Activated naive CD8-positive, alpha-beta T cell treated with anti-CD3 and anti-CD28 coated beads for 36 hours (primary cell): ENCODE data around the gene DNPEP. TPM values are rescaled to one million over a fixed set of nuclear protein-coding genes. Genes with fewer than 3 reads are reported as not detected.
A peak's percentile ranks its signal among the peaks of the same experiment; 100 is the strongest.
"Not testable (repeated sequence)": the region's sequence is repeated elsewhere in the genome, so short reads cannot be mapped to it uniquely, and the experiment has no call there.

ENCODE experiments used
- DNase-seq: peaks from one replicate; pipeline ENCODE4 v3.0.0; 2021
- H3K27ac Mint-ChIP-seq: one replicate; pipeline ENCODE4 v1.8.0; 2022; ENCODE audit warnings: mild to moderate bottlenecking, moderate library complexity, mixed read lengths
- H3K27me3 Mint-ChIP-seq: one replicate; pipeline ENCODE4 v1.8.0; 2022; ENCODE audit warnings: mild to moderate bottlenecking, mixed read lengths
- H3K36me3 Mint-ChIP-seq: one replicate; pipeline ENCODE4 v1.8.0; 2021; ENCODE audit warnings: mild to moderate bottlenecking, mixed read lengths
- H3K4me1 Mint-ChIP-seq: one replicate; pipeline ENCODE4 v1.8.0; 2021; ENCODE audit warnings: mixed read lengths
- H3K4me3 Mint-ChIP-seq: one replicate; pipeline ENCODE4 v1.8.0; 2022; ENCODE audit warnings: mild to moderate bottlenecking, moderate library complexity, mixed read lengths
- H3K9me3 Mint-ChIP-seq: one replicate; pipeline ENCODE4 v1.8.0; 2022; ENCODE audit warnings: mixed read lengths
- total RNA-seq, 2 experiments: library from RNA; stranded (reverse); gene quantifications; one replicate each; pipeline ENCODE4 v1.2.3, GENCODE V29; 2021

DNPEP gene
- total RNA-seq, 2 experiments from 2014 or later = 122 to 123 TPM

- Mint-ChIP-seq H3K9me3 (no peaks in the 10 kb centered on the region), H3K36me3 (no peaks in the 10 kb centered on the region), H3K27ac (no peak overlapping the region), H3K27me3 (no peaks in the 10 kb centered on the region), H3K4me3 (no peak overlapping the region), H3K4me1 (peaks cover 7% of the 10 kb centered on the region)
- no peak for DNase-seq
Observed at GRCh38 chr2:219396863-219397457, 9.2 kb upstream of the DNPEP start.

GRCh38 chr2:219395609-219396008, 7.9 kb upstream of the DNPEP start:
- Mint-ChIP-seq H3K4me1 (peaks cover 7% of the 10 kb centered on the region), H3K27ac (no peak overlapping the region), H3K36me3 (no peaks in the 10 kb centered on the region), H3K9me3 (no peaks in the 10 kb centered on the region), H3K4me3 (no peak overlapping the region), H3K27me3 (no peaks in the 10 kb centered on the region)
- no peak for DNase-seq

GRCh38 chr2:219395056-219395455, 7.3 kb upstream of the DNPEP start:
- not testable (repeated sequence) for H3K27me3 Mint-ChIP-seq, DNase-seq, H3K4me1 Mint-ChIP-seq, H3K27ac Mint-ChIP-seq, H3K9me3 Mint-ChIP-seq, H3K4me3 Mint-ChIP-seq, H3K36me3 Mint-ChIP-seq

- H3K36me3 Mint-ChIP-seq = no peaks in the 10 kb centered on the region
- H3K4me3 Mint-ChIP-seq = no peak overlapping the region
- no peaks in the 10 kb centered on the region for H3K9me3 Mint-ChIP-seq
- H3K4me1 Mint-ChIP-seq = peaks cover 14% of the 10 kb centered on the region
- no peaks in the 10 kb centered on the region for H3K27me3 Mint-ChIP-seq
- DNase-seq = no peak
- no peak overlapping the region for H3K27ac Mint-ChIP-seq
Observed at GRCh38 chr2:219392754-219393153, 5.0 kb upstream of the DNPEP start.

GRCh38 chr2:219388907-219389156, 1.1 kb upstream of the DNPEP start:
- H3K27me3 Mint-ChIP-seq = no peaks in the 10 kb centered on the region
- H3K27ac Mint-ChIP-seq = peak overlapping the region; percentile 81
- H3K4me1 Mint-ChIP-seq = peaks cover 14% of the 10 kb centered on the region
- peak overlapping the region; percentile 72 for H3K4me3 Mint-ChIP-seq
- DNase-seq = no peak
- H3K9me3 Mint-ChIP-seq = no peaks in the 10 kb centered on the region
- H3K36me3 Mint-ChIP-seq = peaks cover 14% of the 10 kb centered on the region

- H3K4me1 Mint-ChIP-seq = peaks cover 14% of the 10 kb centered on the region
- no peaks in the 10 kb centered on the region for H3K27me3 Mint-ChIP-seq
Observed at GRCh38 chr2:219388121-219388906, 602 bp upstream of the DNPEP start.

DNA sequence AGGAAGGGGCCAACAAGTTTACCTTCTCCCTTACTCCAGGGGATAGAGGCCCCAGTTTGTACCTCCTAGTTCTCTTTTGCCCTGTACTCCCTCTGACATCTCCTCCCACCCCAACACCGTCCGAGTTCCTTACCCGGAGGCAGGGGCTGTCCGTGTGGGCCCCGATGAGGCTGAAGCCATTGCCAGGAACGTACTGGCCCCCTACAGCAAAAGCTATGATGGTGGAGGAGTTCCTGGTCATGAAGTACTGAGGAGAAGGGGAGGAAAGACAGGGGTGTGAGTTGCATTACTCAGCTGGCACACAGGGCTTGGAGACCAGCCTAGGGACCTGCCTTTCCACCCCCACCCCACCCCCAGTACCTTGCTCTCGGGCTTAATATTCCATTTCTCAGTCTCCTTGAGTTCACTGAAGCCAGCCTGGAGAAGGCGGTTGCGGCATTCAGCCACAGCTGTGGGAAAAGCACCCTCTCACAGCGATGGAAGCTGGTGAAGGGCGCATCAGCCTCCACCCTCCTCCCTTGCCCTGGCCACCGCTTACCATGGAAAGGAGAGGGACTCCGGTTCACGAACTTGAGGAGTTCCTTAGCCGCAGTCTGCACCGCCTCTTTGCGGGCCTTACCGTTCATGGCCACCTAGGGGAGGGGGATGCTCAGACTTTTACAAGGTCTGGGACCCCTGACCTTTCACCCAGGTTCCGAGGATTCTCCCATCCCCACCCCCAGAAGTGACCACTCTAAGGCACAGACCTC, 1.0 kb downstream of the DNPEP start:
- DNase-seq = no peak

More at GRCh38 chr2:219388121-219388906, 602 bp upstream of the DNPEP start:
- H3K4me3 Mint-ChIP-seq = peak overlapping the region; percentile 72
- peak overlapping the region; percentile 81 for H3K27ac Mint-ChIP-seq
- DNase-seq = peak; percentile 99
- peaks cover 17% of the 10 kb centered on the region for H3K36me3 Mint-ChIP-seq
- H3K9me3 Mint-ChIP-seq = no peaks in the 10 kb centered on the region

GRCh38 chr2:219385958-219386520, 1.7 kb downstream of the DNPEP start:
- H3K36me3 Mint-ChIP-seq = peaks cover 20% of the 10 kb centered on the region
- no peaks in the 10 kb centered on the region for H3K9me3 Mint-ChIP-seq
- no peaks in the 10 kb centered on the region for H3K27me3 Mint-ChIP-seq
- peak overlapping the region; percentile 98 for H3K4me3 Mint-ChIP-seq
- H3K27ac Mint-ChIP-seq = no peak overlapping the region
- no peak for DNase-seq
- H3K4me1 Mint-ChIP-seq = peaks cover 14% of the 10 kb centered on the region

More for the DNA sequence above, 1.0 kb downstream of the DNPEP start:
- Mint-ChIP-seq H3K4me3 (peak overlapping the region; percentile 98), H3K36me3 (peaks cover 17% of the 10 kb centered on the region), H3K9me3 (no peaks in the 10 kb centered on the region), H3K27ac (peak overlapping the region; percentile 98), H3K4me1 (peaks cover 14% of the 10 kb centered on the region), H3K27me3 (no peaks in the 10 kb centered on the region)

GRCh38 chr2:219384859-219385258, 2.9 kb downstream of the DNPEP start:
- H3K27me3 Mint-ChIP-seq = no peaks in the 10 kb centered on the region
- H3K27ac Mint-ChIP-seq = no peak overlapping the region
- peak overlapping the region; percentile 11 for H3K4me3 Mint-ChIP-seq
- peaks cover 23% of the 10 kb centered on the region for H3K36me3 Mint-ChIP-seq
- no peak for DNase-seq
- no peaks in the 10 kb centered on the region for H3K9me3 Mint-ChIP-seq
- H3K4me1 Mint-ChIP-seq = peaks cover 14% of the 10 kb centered on the region

DNA sequence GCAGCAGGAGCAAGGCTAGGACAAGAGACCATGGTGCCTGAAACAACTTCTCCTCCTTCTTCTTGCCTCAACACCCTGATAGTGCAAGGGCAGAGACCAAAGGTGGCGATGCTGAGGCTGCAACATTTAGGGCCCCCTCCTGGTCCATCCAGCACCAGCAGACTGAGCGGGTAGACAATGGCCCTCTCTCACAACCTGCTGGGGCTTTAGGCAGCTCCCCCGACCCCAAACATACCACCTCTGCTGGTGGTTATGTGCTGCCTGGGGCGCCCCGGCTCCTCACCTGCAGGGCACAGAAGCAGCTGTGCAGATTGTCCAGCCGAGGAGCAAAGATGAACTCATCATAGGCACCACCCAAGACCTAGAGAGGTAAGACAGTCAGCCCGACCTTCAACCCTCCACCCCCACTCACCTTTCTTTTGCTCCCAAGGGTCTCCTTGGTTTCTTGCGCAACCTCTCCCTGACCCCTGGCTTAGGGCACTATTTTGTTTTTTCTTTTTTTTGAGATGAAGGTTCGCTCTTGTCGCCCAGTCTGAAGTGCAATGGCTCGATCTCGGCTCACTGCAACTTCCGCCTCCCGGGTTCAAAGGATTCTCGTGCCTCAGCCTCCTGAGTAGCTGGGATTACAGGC, 3.5 kb downstream of the DNPEP start:
- Mint-ChIP-seq H3K9me3 (no peaks in the 10 kb centered on the region), H3K27me3 (no peaks in the 10 kb centered on the region), H3K4me3 (peak overlapping the region; percentile 11), H3K36me3 (peaks cover 23% of the 10 kb centered on the region), H3K27ac (no peak overlapping the region), H3K4me1 (peaks cover 14% of the 10 kb centered on the region)
- DNase-seq = no peak

DNA sequence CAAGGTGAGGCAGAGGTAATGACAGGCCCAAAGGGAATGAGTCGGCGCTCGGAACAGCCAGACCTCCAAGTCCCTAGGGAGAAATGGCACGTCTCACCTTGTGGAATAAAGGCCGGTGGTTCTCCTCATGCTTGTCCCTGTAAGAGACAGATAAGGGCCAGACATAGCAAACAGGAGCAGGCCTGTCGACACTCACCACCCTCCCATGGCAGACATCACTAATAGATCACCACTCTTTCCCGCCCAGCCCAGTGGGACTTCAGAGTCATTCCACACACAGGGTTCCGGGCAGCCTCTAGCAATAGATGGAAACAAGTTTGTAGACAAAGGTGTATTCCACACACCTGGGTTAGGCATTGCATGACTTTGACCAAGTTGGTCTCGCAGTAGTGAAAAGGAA, 6.3 kb downstream of the DNPEP start:
- Mint-ChIP-seq H3K9me3 (no peaks in the 10 kb centered on the region), H3K27ac (no peak overlapping the region), H3K36me3 (peaks cover 21% of the 10 kb centered on the region), H3K27me3 (no peaks in the 10 kb centered on the region), H3K4me1 (peaks cover 6% of the 10 kb centered on the region), H3K4me3 (no peak overlapping the region)
- DNase-seq = no peak

DNA sequence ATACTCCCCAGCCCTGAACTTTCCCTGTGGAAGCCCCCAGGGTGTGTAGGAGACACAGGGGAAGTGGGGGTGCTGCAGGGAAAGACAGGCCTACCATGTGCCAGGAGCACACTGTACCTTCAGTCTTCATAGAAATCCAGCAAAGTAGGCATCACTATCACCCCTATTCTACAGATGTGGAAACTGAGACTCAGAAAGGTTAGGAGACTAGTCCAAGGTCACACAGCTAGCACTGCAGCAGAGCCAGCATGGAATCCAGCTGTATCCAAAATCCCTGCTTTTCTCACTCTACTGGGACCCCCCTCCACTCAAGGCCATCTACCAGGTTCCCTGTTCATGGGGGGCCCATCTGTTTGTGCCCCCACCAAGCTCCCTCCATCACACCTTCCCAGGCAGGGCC, 6.8 kb downstream of the DNPEP start:
- DNase-seq = no peak
- no peaks in the 10 kb centered on the region for H3K9me3 Mint-ChIP-seq
- H3K27me3 Mint-ChIP-seq = no peaks in the 10 kb centered on the region
- H3K4me3 Mint-ChIP-seq = no peak overlapping the region
- no peak overlapping the region for H3K27ac Mint-ChIP-seq
- H3K4me1 Mint-ChIP-seq = peaks cover 2% of the 10 kb centered on the region
- peaks cover 22% of the 10 kb centered on the region for H3K36me3 Mint-ChIP-seq

- Mint-ChIP-seq H3K9me3 (no peaks in the 10 kb centered on the region), H3K4me3 (no peak overlapping the region), H3K27ac (no peak overlapping the region), H3K27me3 (no peaks in the 10 kb centered on the region), H3K36me3 (peaks cover 22% of the 10 kb centered on the region), H3K4me1 (no peaks in the 10 kb centered on the region)
- no peak for DNase-seq
Observed at GRCh38 chr2:219378163-219378851, 9.4 kb downstream of the DNPEP start.

DNA sequence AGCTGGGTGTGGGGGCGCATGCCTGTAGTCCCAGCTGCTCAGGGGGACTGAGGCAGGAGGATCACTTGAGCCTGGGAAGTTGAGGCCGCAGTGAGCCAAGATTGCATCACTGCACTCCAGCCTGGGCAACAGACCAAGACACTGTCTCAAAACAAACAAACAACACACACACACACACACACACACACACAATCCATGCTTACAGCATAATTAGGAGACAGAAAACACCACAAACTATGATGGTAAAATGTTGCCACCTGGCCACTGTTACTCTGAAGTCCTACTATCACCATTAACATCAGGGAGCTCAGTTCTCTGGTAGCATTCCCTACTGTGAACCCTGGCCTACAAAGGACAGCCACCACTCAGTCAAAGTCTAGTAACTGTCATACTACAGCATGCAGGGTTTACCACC, 18.3 kb downstream of the DNPEP start:
- Mint-ChIP-seq H3K27me3 (no peaks in the 10 kb centered on the region), H3K4me1 (no peaks in the 10 kb centered on the region), H3K4me3 (no peak overlapping the region), H3K27ac (no peak overlapping the region), H3K9me3 (no peaks in the 10 kb centered on the region), H3K36me3 (peaks cover 9% of the 10 kb centered on the region)
- no peak for DNase-seq
